Measurements from ENCODE around the gene TXNRD1. TPM values are rescaled to one million over a fixed set of nuclear protein-coding genes. Genes with fewer than 3 reads are reported as not detected.

Gene TXNRD1
- total RNA-seq, 1 donor from 2014 or later = 72.0 TPM

- Mint-ChIP-seq H3K27ac (no peak overlapping the region), H3K9me3 (peaks cover 3% of the 10 kb centered on the region), H3K36me3 (ENCODE audit: low read depth) (no peaks in the 10 kb centered on the region), H3K4me3 (no peak overlapping the region), H3K27me3 (no peaks in the 10 kb centered on the region), H3K4me1 (no peaks in the 10 kb centered on the region)
- CTCF ChIA-PET = no interaction called here
- intact Hi-C loops (cut with micrococcal nuclease) = no loop called here
- ATAC-seq (ENCODE audit: low read depth) (no peak), DNase-seq (no peak)
- TF ChIP-seq CTCF (IDR thresholded peaks at IDR 0.05) = no peak
- POLR2A ChIA-PET = no interaction called here
Observed at GRCh38 chr12:104365921-104366410, 150.4 kb downstream of the TXNRD1 start.

- POLR2A ChIA-PET = no interaction called here
- Mint-ChIP-seq H3K27ac (no peak overlapping the region), H3K27me3 (no peaks in the 10 kb centered on the region), H3K4me1 (peaks cover 16% of the 10 kb centered on the region), H3K4me3 (no peak overlapping the region), H3K36me3 (ENCODE audit: low read depth) (no peaks in the 10 kb centered on the region), H3K9me3 (peaks cover 3% of the 10 kb centered on the region)
- no peak for DNase-seq
- CTCF ChIA-PET = interaction anchor here (1.4 kb wide), 1 partner anchor 11 kb away, joined by 4 read pairs; no protein-coding TSS in a partner anchor
- no peak for ATAC-seq (ENCODE audit: low read depth)
- TF ChIP-seq CTCF (IDR thresholded peaks at IDR 0.05) = no peak
- intact Hi-C loops (cut with micrococcal nuclease) = no loop called here
Observed at GRCh38 chr12:104369708-104370107, 154.1 kb downstream of the TXNRD1 start.

GRCh38 chr12:104371043-104371870 lies 155.7 kb downstream of the TXNRD1 start:
- intact Hi-C loops (cut with micrococcal nuclease) = no loop called here
- no peak for ATAC-seq (ENCODE audit: low read depth)
- CTCF ChIA-PET = no interaction called here
- POLR2A ChIA-PET = no interaction called here
- TF ChIP-seq CTCF (IDR thresholded peaks at IDR 0.05) = no peak
- peaks cover 16% of the 10 kb centered on the region for H3K4me1 Mint-ChIP-seq
- H3K27me3 Mint-ChIP-seq = no peaks in the 10 kb centered on the region
- H3K27ac Mint-ChIP-seq = no peak overlapping the region
- H3K9me3 Mint-ChIP-seq = peaks cover 3% of the 10 kb centered on the region
- H3K4me3 Mint-ChIP-seq = no peak overlapping the region
- H3K36me3 Mint-ChIP-seq (ENCODE audit: low read depth) = no peaks in the 10 kb centered on the region
- no peak for DNase-seq

GRCh38 chr12:104372061-104372720 lies 156.6 kb downstream of the TXNRD1 start:
- no peak overlapping the region for H3K4me3 Mint-ChIP-seq
- intact Hi-C loops (cut with micrococcal nuclease) = no loop called here
- H3K9me3 Mint-ChIP-seq = peaks cover 3% of the 10 kb centered on the region
- CTCF ChIA-PET = interaction anchor here (0.6 to 1.6 kb wide), 2 partner anchors 9 to 691 kb away, joined by 3 to 7 read pairs; no protein-coding TSS in a partner anchor
- DNase-seq (no peak), ATAC-seq (ENCODE audit: low read depth) (peak; percentile 95)
- POLR2A ChIA-PET = no interaction called here
- no peaks in the 10 kb centered on the region for H3K27me3 Mint-ChIP-seq
- no peaks in the 10 kb centered on the region for H3K36me3 Mint-ChIP-seq (ENCODE audit: low read depth)
- TF ChIP-seq CTCF (IDR thresholded peaks at IDR 0.05) = no peak
- peaks cover 16% of the 10 kb centered on the region for H3K4me1 Mint-ChIP-seq
- no peak overlapping the region for H3K27ac Mint-ChIP-seq

- no peaks in the 10 kb centered on the region for H3K36me3 Mint-ChIP-seq (ENCODE audit: low read depth)
- no peaks in the 10 kb centered on the region for H3K27me3 Mint-ChIP-seq
- no peak overlapping the region for H3K4me3 Mint-ChIP-seq
- DNase-seq (no peak), ATAC-seq (ENCODE audit: low read depth) (no peak)
- no peak for TF ChIP-seq CTCF (IDR thresholded peaks at IDR 0.05)
- ChIA-PET CTCF (interaction anchor here (0.6 to 1.6 kb wide), 3 partner anchors 9 to 691 kb away, joined by 3 to 7 read pairs (median 3); no protein-coding TSS in a partner anchor), POLR2A (no interaction called here)
- peaks cover 16% of the 10 kb centered on the region for H3K4me1 Mint-ChIP-seq
- peaks cover 3% of the 10 kb centered on the region for H3K9me3 Mint-ChIP-seq
- no peak overlapping the region for H3K27ac Mint-ChIP-seq
- intact Hi-C loops (cut with micrococcal nuclease) = no loop called here
Observed at GRCh38 chr12:104372721-104373335, 157.2 kb downstream of the TXNRD1 start.

Measured in activated B cell treated with CpG ODN at 0.5 μM for 24 hours (primary cell).